Activated CD4-positive, alpha-beta memory T cell treated with anti-CD3 and anti-CD28 coated beads, Interleukin-2, amount 10 ng/mL, durations not matched to agents 7 days and 5 days (primary cell): Measurements from ENCODE around the gene NXT2. TPM values are rescaled to one million over a fixed set of nuclear protein-coding genes. Genes with fewer than 3 reads are reported as not detected.
"Not testable (repeated sequence)": the region's sequence is repeated elsewhere in the genome, so short reads cannot be mapped to it uniquely, and the experiment has no call there.

Experiments used
- CTCF ChIA-PET: fragments of 350-600 bp; sonication (Branson Sonifier 250); formaldehyde crosslinking; loops from one replicate; lab custom pipeline; 2021; ENCODE audit warnings: antibody characterized with exemption, inconsistent platforms; lab: Charles Lee
- POLR2A ChIA-PET: fragments of 350-600 bp; sonication (Branson Sonifier 250); formaldehyde crosslinking; loops from one replicate; lab custom pipeline; 2021; ENCODE audit warnings: antibody characterized with exemption; lab: Charles Lee
- DNase-seq: peaks from one replicate; pipeline ENCODE4 v3.0.0-alpha.2; 2020
- H3K27ac Mint-ChIP-seq: one replicate; pipeline ENCODE4 v1.8.0; 2021; ENCODE audit warnings: mild to moderate bottlenecking, mixed read lengths
- H3K27me3 Mint-ChIP-seq: one replicate; pipeline ENCODE4 v1.8.0; 2021; ENCODE audit warnings: mixed read lengths
- H3K36me3 Mint-ChIP-seq: one replicate; pipeline ENCODE4 v1.8.0; 2021; ENCODE audit warnings: low read depth, mixed read lengths
- H3K4me1 Mint-ChIP-seq: one replicate; pipeline ENCODE4 v1.8.0; 2021; ENCODE audit warnings: mixed read lengths
- H3K4me3 Mint-ChIP-seq: one replicate; pipeline ENCODE4 v1.8.0; 2021; ENCODE audit warnings: mild to moderate bottlenecking, mixed read lengths
- H3K9me3 Mint-ChIP-seq: one replicate; pipeline ENCODE4 v1.8.0; 2021; ENCODE audit warnings: mixed read lengths
- total RNA-seq, 2 experiments: library from RNA; stranded (reverse); gene quantifications; one replicate each; pipeline ENCODE4 v1.2.3, GENCODE V29; 2021

Gene NXT2
- total RNA-seq, 2 experiments from 2014 or later = 13.3 to 14.0 TPM

DNA sequence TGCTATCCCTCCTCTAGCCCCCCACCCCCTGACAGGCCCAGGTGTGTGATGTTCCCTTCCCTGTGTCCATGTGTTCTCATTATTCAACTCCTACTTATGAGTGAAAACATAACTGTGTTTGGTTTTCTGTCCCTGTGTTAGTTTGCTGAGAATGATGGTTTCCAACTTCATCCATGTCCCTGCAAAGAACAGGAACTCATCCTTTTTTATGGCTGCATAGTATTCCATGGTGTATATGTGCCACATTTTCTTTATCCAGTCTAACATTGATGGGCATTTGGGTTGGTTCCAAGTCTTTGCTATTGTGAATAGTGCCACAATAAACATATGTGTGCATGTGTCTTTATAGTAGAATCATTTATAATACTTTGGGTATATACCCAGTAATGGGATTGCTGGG, 2.4 kb downstream of the NXT2 start:
- H3K27ac Mint-ChIP-seq, CTCF ChIA-PET, H3K9me3 Mint-ChIP-seq, POLR2A ChIA-PET, H3K27me3 Mint-ChIP-seq, H3K4me3 Mint-ChIP-seq, H3K36me3 Mint-ChIP-seq, DNase-seq: not testable (repeated sequence)
- H3K4me1 Mint-ChIP-seq = peaks cover 16% of the 10 kb centered on the region

DNA sequence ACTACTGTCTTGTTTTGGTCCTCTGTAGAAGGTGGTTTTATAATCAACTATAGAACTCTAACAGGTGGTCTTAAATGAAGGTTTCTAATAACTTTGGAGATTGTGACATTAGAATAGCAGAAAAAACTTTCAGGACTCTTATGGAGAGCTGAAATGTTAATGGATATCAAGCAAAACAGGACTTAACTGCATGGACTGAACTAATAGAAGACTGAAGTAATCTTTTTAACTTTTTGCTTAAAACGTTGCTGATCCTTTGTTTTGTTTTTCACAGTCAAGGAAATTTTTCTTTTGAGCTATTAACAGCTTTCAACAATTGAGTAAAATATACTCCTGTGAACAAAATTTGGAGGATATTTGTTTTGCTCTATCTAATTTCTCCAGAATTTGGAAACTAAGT, 17.2 kb downstream of the NXT2 start:
- Mint-ChIP-seq H3K4me1 (no peaks in the 10 kb centered on the region), H3K27ac (no peak overlapping the region), H3K4me3 (no peak overlapping the region), H3K9me3 (no peaks in the 10 kb centered on the region), H3K27me3 (no peaks in the 10 kb centered on the region), H3K36me3 (no peaks in the 10 kb centered on the region)
- CTCF ChIA-PET = no interaction called here
- no peak for DNase-seq
- POLR2A ChIA-PET = no interaction called here

DNA sequence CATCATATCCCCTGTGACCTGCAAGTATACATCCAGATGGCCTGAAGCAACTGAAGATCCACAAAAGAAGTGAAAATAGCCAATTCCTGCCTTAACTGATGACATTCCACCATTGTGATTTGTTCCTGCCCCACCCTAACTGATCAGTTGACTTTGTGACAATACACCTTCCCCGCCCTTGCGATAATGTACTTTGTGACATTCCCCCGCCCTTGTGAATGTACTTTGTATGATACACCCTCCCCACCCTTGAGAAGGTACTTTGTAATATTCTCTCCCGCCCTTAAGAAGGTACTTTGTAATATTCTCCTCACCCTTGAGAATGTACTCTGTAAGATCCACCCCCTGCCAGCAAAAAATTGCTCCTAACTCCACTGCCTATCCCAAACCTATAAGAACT, 39.4 kb downstream of the NXT2 start:
- H3K36me3 Mint-ChIP-seq, H3K4me3 Mint-ChIP-seq, H3K4me1 Mint-ChIP-seq, CTCF ChIA-PET, POLR2A ChIA-PET, DNase-seq, H3K9me3 Mint-ChIP-seq, H3K27me3 Mint-ChIP-seq, H3K27ac Mint-ChIP-seq: not testable (repeated sequence)

DNA sequence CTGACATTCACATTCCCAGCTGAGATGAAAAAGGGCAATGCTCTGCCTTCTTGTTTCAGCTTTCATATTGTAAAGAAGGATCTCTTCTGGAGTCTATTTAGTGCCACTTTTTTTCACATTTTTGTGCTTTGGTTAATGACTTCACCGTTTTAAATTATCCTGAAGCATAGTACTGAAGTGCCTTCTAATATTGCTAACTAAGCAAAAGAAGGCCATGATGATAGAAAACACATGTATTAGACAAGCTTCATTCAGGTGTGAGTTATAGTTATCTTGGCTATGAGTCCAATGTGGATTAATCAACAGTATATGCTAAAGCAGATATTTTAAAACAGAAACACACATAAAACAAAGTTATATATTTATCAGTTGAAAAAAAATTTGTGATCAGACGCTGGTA, 40.4 kb downstream of the NXT2 start:
- ChIA-PET CTCF (no interaction called here), POLR2A (no interaction called here)
- Mint-ChIP-seq H3K36me3 (no peaks in the 10 kb centered on the region), H3K27me3 (no peaks in the 10 kb centered on the region), H3K9me3 (no peaks in the 10 kb centered on the region), H3K27ac (no peak overlapping the region), H3K4me3 (no peak overlapping the region), H3K4me1 (no peaks in the 10 kb centered on the region)
- no peak for DNase-seq

DNA sequence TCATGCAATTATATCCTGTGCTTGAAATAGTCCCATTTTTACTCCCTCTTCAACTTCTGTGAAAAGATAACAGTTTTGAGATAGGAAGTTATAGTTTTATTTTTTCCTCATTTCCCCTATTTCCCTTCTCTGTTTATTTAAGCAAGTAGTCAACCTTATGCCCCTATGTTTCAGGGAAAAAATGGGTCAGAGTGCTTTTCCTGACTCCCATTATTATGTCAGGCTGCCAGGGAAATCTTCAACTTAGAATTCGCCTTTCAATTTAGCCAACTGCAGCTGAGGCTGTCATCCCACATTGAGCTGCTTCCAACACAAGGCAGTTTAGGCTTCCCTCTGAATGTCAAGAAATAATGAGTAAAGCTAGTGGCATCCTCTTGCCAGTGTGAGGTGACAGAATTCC, 42.3 kb downstream of the NXT2 start:
- ChIA-PET POLR2A (no interaction called here), CTCF (no interaction called here)
- Mint-ChIP-seq H3K4me1 (no peaks in the 10 kb centered on the region), H3K27me3 (no peaks in the 10 kb centered on the region), H3K27ac (no peak overlapping the region), H3K36me3 (no peaks in the 10 kb centered on the region), H3K4me3 (no peak overlapping the region), H3K9me3 (no peaks in the 10 kb centered on the region)
- no peak for DNase-seq

DNA sequence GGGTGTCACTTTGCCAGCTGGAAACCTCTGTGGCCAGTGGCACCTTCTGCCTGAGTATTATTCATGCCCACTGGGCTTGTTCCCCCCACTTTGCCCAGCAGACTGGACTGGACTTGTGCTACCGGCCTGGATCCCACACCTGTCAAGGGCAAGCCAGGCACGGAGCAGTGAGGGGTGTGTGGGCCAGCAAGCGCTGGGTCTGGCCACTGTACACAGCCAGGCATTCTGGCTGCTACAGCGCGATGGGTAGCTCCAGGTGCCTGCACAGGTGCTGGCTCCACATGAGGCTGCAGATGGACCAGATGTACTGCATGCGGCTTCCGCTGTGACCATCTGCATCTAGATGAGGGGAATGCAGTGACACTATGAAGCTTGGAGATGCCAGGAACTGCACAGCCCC, 48.8 kb downstream of the NXT2 start:
- DNase-seq = no peak
- H3K4me1 Mint-ChIP-seq = no peaks in the 10 kb centered on the region
- ChIA-PET CTCF (no interaction called here), POLR2A (no interaction called here)
- no peak overlapping the region for H3K4me3 Mint-ChIP-seq
- H3K27me3 Mint-ChIP-seq = peaks cover 5% of the 10 kb centered on the region
- H3K36me3 Mint-ChIP-seq = no peaks in the 10 kb centered on the region
- H3K9me3 Mint-ChIP-seq = no peaks in the 10 kb centered on the region
- no peak overlapping the region for H3K27ac Mint-ChIP-seq

DNA sequence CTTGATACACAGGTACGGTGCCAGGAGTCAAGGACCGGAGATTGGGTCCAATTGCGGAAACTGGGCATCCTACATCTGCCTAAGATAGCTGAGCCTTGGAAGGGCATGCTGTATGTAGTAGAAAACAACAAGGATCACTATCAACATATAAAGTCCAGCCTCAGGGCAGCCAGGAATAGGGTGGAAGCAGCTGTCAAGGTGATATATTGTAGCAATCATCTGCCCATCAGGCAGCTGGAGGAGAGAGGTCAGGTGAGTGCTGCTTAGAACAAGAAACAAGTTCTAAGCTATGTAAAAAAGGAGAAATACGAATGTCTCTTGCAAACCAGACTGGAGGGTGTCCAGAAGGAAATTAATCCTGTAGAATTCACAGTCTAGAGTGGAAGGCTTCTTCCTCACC, 53.5 kb downstream of the NXT2 start:
- no peaks in the 10 kb centered on the region for H3K9me3 Mint-ChIP-seq
- no peak overlapping the region for H3K27ac Mint-ChIP-seq
- no peak for DNase-seq
- peaks cover 9% of the 10 kb centered on the region for H3K27me3 Mint-ChIP-seq
- CTCF ChIA-PET = no interaction called here
- no peaks in the 10 kb centered on the region for H3K36me3 Mint-ChIP-seq
- no peak overlapping the region for H3K4me3 Mint-ChIP-seq
- POLR2A ChIA-PET = no interaction called here
- no peaks in the 10 kb centered on the region for H3K4me1 Mint-ChIP-seq

Other genes starting within 250 kb of the NXT2 start
- not detected for gene GUCY2F, start 54.8 kb upstream of the NXT2 start, total RNA-seq
- gene KCNE5, start 88.3 kb downstream of the NXT2 start, total RNA-seq = under 1 TPM; 0.28 to 0.38 TPM
- gene ACSL4, start 196.4 kb downstream of the NXT2 start, total RNA-seq = 10 to 100 TPM; 62.1 to 64.9 TPM